Neutrophil (primary cell): ENCODE measurements around the gene FREY1.

Source experiments
- H3K27ac ChIP-seq: fragments of 200-600 bp; sonication (generic); 2 replicates; pipeline ENCODE4 v1.5.1; 2016; ENCODE audit warnings: mild to moderate bottlenecking, moderate library complexity
- H3K27me3 ChIP-seq: fragments of 200-600 bp; sonication (generic); 2 replicates; pipeline ENCODE4 v1.6.0; 2016; ENCODE audit warnings: mild to moderate bottlenecking
- H3K36me3 ChIP-seq: fragments of 200-600 bp; sonication (generic); 2 replicates; pipeline ENCODE4 v1.5.1; 2017
- H3K4me1 ChIP-seq, 2 experiments: fragments of 200-600 bp in 1 of 2; sonication (generic) in 1 of 2; 1 replicate in 1 of 2; 2 replicates in 1 of 2; pipeline versions ENCODE4 v1.5.1 to v1.6.1; 2013 to 2016; ENCODE audit warnings: low read depth in 1 of 2, low read length in 1 of 2, mild to moderate bottlenecking in 1 of 2, moderate library complexity in 1 of 2; ENCODE audit not compliant: control insufficient read depth in 1 of 2, insufficient read depth in 1 of 2
- H3K4me3 ChIP-seq, 2 experiments: fragments of 200-600 bp in 1 of 2; sonication (generic) in 1 of 2; 1 replicate in 1 of 2; 2 replicates in 1 of 2; pipeline ENCODE4 v1.5.1; 2013 to 2016; ENCODE audit warnings: low read depth in 1 of 2, low read length in 1 of 2, mild to moderate bottlenecking in 1 of 2, moderate library complexity in 1 of 2
- H3K9me3 ChIP-seq: fragments of 200-600 bp; sonication (generic); 2 replicates; pipeline ENCODE4 v1.5.1; 2016
- CTCF ChIP-seq: fragments of 200-600 bp; sonication (generic); IDR thresholded peaks from 2 replicates; pipeline ENCODE4 v1.5.1; 2016; ENCODE audit warnings: antibody characterized with exemption

FREY1 gene

GRCh38 chr11:45917623-45918330 is 10.7 kb upstream of the FREY1 start, which contains the start of gene PEX16:
PEX16 (minus strand) TSS chr11:45917877; CDS start chr11:45917811, 66 bp downstream.
- Histone ChIP-seq H3K36me3 (peaks cover 36% of the 10 kb centered on the region), H3K4me1 (peaks cover 34 to 37% of the 10 kb centered on the region in 2 experiments), H3K27me3 (peaks cover 32% of the 10 kb centered on the region), H3K4me3 (peak within 1 kb of the TSS; percentile 93 to 98), H3K27ac (peak within 1 kb of the TSS; percentile 97), H3K9me3 (no peaks in the 10 kb centered on the region)
- peak; percentile 32 for TF ChIP-seq CTCF

GRCh38 chr11:45917286-45917622 is 10.2 kb upstream of the FREY1 start:
- Histone ChIP-seq H3K4me3 (peak overlapping the region; percentile 93 to 98), H3K9me3 (no peaks in the 10 kb centered on the region), H3K27ac (peak overlapping the region; percentile 97), H3K4me1 (peaks cover 29 to 32% of the 10 kb centered on the region in 2 experiments), H3K27me3 (peaks cover 27% of the 10 kb centered on the region), H3K36me3 (peaks cover 41% of the 10 kb centered on the region)
- TF ChIP-seq CTCF, result no peak

- Histone ChIP-seq H3K9me3 (no peaks in the 10 kb centered on the region), H3K36me3 (peaks cover 59% of the 10 kb centered on the region)
- no peak for TF ChIP-seq CTCF
Measured at GRCh38 chr11:45915446-45915845, 8.4 kb upstream of the FREY1 start.

GRCh38 chr11:45913942-45914635 is 7.0 kb upstream of the FREY1 start:
- no peaks in the 10 kb centered on the region for H3K27me3 ChIP-seq
- H3K27ac ChIP-seq, result no peak overlapping the region
- H3K4me3 ChIP-seq, result no peak overlapping the region
- H3K36me3 ChIP-seq, result peaks cover 73% of the 10 kb centered on the region
- peaks cover 25 to 28% of the 10 kb centered on the region in 2 experiments for H3K4me1 ChIP-seq
- no peaks in the 10 kb centered on the region for H3K9me3 ChIP-seq
- no peak for TF ChIP-seq CTCF

More at GRCh38 chr11:45915446-45915845, 8.4 kb upstream of the FREY1 start:
- H3K4me1 ChIP-seq, result peaks cover 25 to 28% of the 10 kb centered on the region in 2 experiments
- no peak overlapping the region for H3K4me3 ChIP-seq
- H3K27ac ChIP-seq, result no peak overlapping the region
- peaks cover 9% of the 10 kb centered on the region for H3K27me3 ChIP-seq

- no peaks in the 10 kb centered on the region for H3K27me3 ChIP-seq
Measured at GRCh38 chr11:45913514-45913913, 6.4 kb upstream of the FREY1 start.

More at GRCh38 chr11:45913514-45913913, 6.4 kb upstream of the FREY1 start:
- H3K9me3 ChIP-seq, result no peaks in the 10 kb centered on the region
- TF ChIP-seq CTCF, result no peak
- no peak overlapping the region for H3K4me3 ChIP-seq
- H3K4me1 ChIP-seq, result peaks cover 22 to 23% of the 10 kb centered on the region in 2 experiments
- H3K36me3 ChIP-seq, result peaks cover 78% of the 10 kb centered on the region
- no peak overlapping the region for H3K27ac ChIP-seq
